Lung (tissue), 12 donors: ENCODE results near the gene RPS6KA2. TPM values are rescaled to one million over a fixed set of nuclear protein-coding genes. Genes with fewer than 3 reads are reported as not detected.

Experiments
- ATAC-seq: fragments of 200-7000 bp; cut with Tn5 transposase; one replicate; pipeline ENCODE4 v1.9.1; 2020; ENCODE audit warnings: moderate number of reproducible peaks; ENCODE audit not compliant: insufficient read depth, low FRiP score
- DNase-seq, 3 donors: peaks; one replicate each; pipeline ENCODE4 v3.0.0-alpha.2; 2013 to 2017
- H3K27ac ChIP-seq, 2 donors: one replicate each; pipeline ENCODE4 v1.5.1; 2013; ENCODE audit warnings: mild to moderate bottlenecking in 2 of 2, moderate library complexity in 2 of 2, control low read depth in 1 of 2, inconsistent platforms in 1 of 2, low read depth in 1 of 2, low read length in 1 of 2
- H3K27me3 ChIP-seq, 3 donors: one replicate each; pipeline ENCODE4 v1.5.1; 2013; ENCODE audit warnings: low read length in 2 of 3; ENCODE audit not compliant: control insufficient read depth in 3 of 3, insufficient read depth in 3 of 3
- H3K36me3 ChIP-seq, 4 donors: one replicate each; pipeline ENCODE4 v1.5.1; 2013; ENCODE audit warnings: low read length in 4 of 4, mild to moderate bottlenecking in 1 of 4, moderate library complexity in 1 of 4; ENCODE audit not compliant: control insufficient read depth in 4 of 4, insufficient read depth in 4 of 4
- H3K4me1 ChIP-seq, 5 donors: one replicate each; pipeline ENCODE4 v1.5.1; 2013; ENCODE audit warnings: low read length in 5 of 5, mild to moderate bottlenecking in 2 of 5, moderate library complexity in 1 of 5; ENCODE audit not compliant: control insufficient read depth in 5 of 5, insufficient read depth in 5 of 5
- H3K4me3 ChIP-seq: one replicate; pipeline ENCODE4 v1.5.1; 2013; ENCODE audit warnings: mild to moderate bottlenecking, control low read depth, moderate library complexity
- H3K9ac ChIP-seq, 2 donors: one replicate each; pipeline ENCODE4 v1.5.1; 2013; ENCODE audit warnings: low read length in 2 of 2, control low read depth in 1 of 2; ENCODE audit not compliant: insufficient read depth in 1 of 2
- H3K9me3 ChIP-seq, 4 donors: one replicate each; pipeline ENCODE4 v1.5.1; 2013; ENCODE audit warnings: low read length in 3 of 4, mild to moderate bottlenecking in 1 of 4, moderate library complexity in 1 of 4; ENCODE audit not compliant: control insufficient read depth in 4 of 4, insufficient read depth in 3 of 4
- WGBS, 2 donors: extraction: QIAGEN DNeasy Blood & Tissue Kit; methylation state at CpG; one replicate each; pipeline ENCODE4 v1.1.7; 2013; 5-methylcytosine and 5-hydroxymethylcytosine counted together
- polyA plus RNA-seq, 2 donors: library from polyadenylated mRNA; stranded (reverse); fragments of 200-250 nt; gene quantifications; one replicate each; pipeline ENCODE4 v1.2.1, GENCODE V29; 2013
- total RNA-seq, 2 donors: library from RNA; depleted of rRNA in 1 of 2; stranded (reverse); fragments of >200 nt in 1 of 2; gene quantifications; one replicate each; pipeline ENCODE4 v1.2.1, GENCODE V29; 2014 to 2021
- TF ChIP-seq, protein P1 (sequence below): IDR thresholded peaks from 2 replicates; pipeline ENCODE4 v1.5.1; 2012; ENCODE audit warnings: mild to moderate bottlenecking; ENCODE audit errors: control extremely low read depth, extremely low read depth
- donor health status: control.
- donor health status: control.
- donor health status: Bipolar disorder and iron deficiency.
- donor health status: healthy.
- donor health status: DM: yes; HTN: yes; CAD: no.

The RPS6KA2 gene
- total and polyA plus RNA-seq, 4 donors: 61.9 to 185 (median 105) TPM

GRCh38 chr6:166441325-166442078 lies 185.5 kb downstream of the RPS6KA2 start:
- Histone ChIP-seq H3K36me3 (peaks cover 0 to 34% (median 1%) of the 10 kb centered on the region in 4 donors), H3K27me3 (no peaks in the 10 kb centered on the region), H3K9me3 (no peaks in the 10 kb centered on the region), H3K9ac (no peak overlapping the region), H3K27ac (no peak overlapping the region), H3K4me3 (no peak overlapping the region), H3K4me1 (no peaks in the 10 kb centered on the region)
- ATAC-seq: peak; percentile 6
- DNase-seq: peak in 2 of 3 donors; percentile 16 to 26
- TF ChIP-seq, protein P1, sequence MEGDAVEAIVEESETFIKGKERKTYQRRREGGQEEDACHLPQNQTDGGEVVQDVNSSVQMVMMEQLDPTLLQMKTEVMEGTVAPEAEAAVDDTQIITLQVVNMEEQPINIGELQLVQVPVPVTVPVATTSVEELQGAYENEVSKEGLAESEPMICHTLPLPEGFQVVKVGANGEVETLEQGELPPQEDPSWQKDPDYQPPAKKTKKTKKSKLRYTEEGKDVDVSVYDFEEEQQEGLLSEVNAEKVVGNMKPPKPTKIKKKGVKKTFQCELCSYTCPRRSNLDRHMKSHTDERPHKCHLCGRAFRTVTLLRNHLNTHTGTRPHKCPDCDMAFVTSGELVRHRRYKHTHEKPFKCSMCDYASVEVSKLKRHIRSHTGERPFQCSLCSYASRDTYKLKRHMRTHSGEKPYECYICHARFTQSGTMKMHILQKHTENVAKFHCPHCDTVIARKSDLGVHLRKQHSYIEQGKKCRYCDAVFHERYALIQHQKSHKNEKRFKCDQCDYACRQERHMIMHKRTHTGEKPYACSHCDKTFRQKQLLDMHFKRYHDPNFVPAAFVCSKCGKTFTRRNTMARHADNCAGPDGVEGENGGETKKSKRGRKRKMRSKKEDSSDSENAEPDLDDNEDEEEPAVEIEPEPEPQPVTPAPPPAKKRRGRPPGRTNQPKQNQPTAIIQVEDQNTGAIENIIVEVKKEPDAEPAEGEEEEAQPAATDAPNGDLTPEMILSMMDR: no peak
- WGBS, 2 donors: 34 to 69% methylated on average over 19 of the region's 19 CpGs

DNA sequence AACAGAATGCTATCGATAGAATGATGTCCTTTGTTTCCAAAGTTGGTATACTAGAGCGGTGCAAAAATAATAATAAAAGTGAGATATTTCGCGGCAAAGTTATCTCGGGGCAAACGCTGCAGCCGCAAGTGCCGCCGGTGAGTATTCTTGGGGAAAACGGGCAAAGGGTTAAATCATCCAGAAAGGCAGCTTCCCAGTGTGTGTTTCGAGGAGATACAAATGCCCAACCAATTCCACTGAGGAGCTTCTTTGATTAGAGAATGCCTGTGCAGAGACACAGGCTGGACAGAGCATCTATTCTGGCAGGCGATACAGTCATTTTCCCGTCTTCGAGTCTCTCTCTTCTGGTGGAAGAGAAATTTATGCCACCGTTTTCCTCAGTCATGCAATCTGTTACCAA lies 186.3 kb downstream of the RPS6KA2 start:
- Histone ChIP-seq H3K9me3 (no peaks in the 10 kb centered on the region), H3K27ac (no peak overlapping the region), H3K4me3 (no peak overlapping the region), H3K27me3 (no peaks in the 10 kb centered on the region), H3K36me3 (peaks cover 0 to 29% (median 1%) of the 10 kb centered on the region in 4 donors), H3K4me1 (no peaks in the 10 kb centered on the region), H3K9ac (no peak overlapping the region)
- 86 to 94% methylated on average over 15 of the region's 15 CpGs for WGBS, 2 donors
- no peak for DNase-seq
- no peak for ATAC-seq
- TF ChIP-seq, protein P1: no peak

DNA sequence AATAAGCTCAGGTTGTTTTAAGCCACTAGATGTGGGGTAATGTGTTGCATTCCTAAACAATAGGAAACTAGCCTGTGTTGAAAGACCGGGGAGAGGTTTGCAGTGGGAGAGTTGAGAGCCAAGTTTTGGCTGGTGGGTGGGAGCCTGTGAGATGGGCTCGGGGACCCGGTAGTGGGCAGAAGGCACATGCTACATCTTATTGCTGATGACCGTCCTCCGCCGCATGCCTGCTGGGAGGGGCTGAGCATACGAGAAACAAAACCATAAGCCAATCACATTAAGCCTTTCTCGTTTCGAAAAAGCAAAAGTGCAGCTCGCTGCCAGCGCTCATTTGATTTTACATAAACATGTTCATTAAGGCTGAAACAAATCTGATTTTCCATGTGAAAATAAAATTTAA lies 186.9 kb downstream of the RPS6KA2 start:
- Histone ChIP-seq H3K36me3 (peaks cover 0 to 25% (median 1%) of the 10 kb centered on the region in 4 donors), H3K27ac (no peak overlapping the region), H3K9ac (no peak overlapping the region), H3K9me3 (no peaks in the 10 kb centered on the region), H3K4me3 (no peak overlapping the region), H3K27me3 (no peaks in the 10 kb centered on the region), H3K4me1 (no peaks in the 10 kb centered on the region)
- ATAC-seq (no peak), DNase-seq (peak in 2 of 3 donors; percentile 11 to 42)
- 33 to 42% methylated on average over 11 of the region's 11 CpGs for WGBS, 2 donors
- TF ChIP-seq, protein P1: no peak
